ENCODE results near the gene SRD5A1.

SRD5A1 gene

GRCh38 chr5:6631441-6631840 lies 1.8 kb upstream of the SRD5A1 start:
- Histone ChIP-seq H2BK120ac (ENCODE audit: low read depth, low read length) (no peak overlapping the region), H4K91ac (ENCODE audit: low read length) (no peak overlapping the region), H3K36me3 (ENCODE audit: control insufficient read depth in 1 of 2, insufficient read depth in 2 of 2, low read depth in 1 of 2, low read length in 2 of 2) (peaks cover 20 to 52% of the 10 kb centered on the region in 2 experiments), H2BK5ac (ENCODE audit: low read depth, low read length, poor library complexity, severe bottlenecking) (no peak overlapping the region), H2AFZ (ENCODE audit: low read depth, low read length) (no peak overlapping the region), H3K4me1 (ENCODE audit: control insufficient read depth, insufficient read depth, low read depth, low read length) (peaks cover 5% of the 10 kb centered on the region), H3K9ac (ENCODE audit: low read length) (peak overlapping the region; percentile 100), H3K79me1 (replicated peaks; ENCODE audit: low read length, poor library complexity, severe bottlenecking) (peaks cover 14% of the 10 kb centered on the region), H3K4me2 (ENCODE audit: low read length, poor library complexity, severe bottlenecking) (no peak overlapping the region), H3K18ac (ENCODE audit: low read depth in 1 of 2, low read length in 2 of 2) (no peak overlapping the region), H3K14ac (ENCODE audit: low read length in 2 of 2) (no peak overlapping the region), H3K27me3 (ENCODE audit: control insufficient read depth in 1 of 2, insufficient read depth in 1 of 2, low read length in 2 of 2) (no peaks in the 10 kb centered on the region), H3K27ac (ENCODE audit: low read length, poor library complexity, severe bottlenecking) (no peak overlapping the region), H4K8ac (ENCODE audit: low read length) (no peak overlapping the region), H3K4me3 (ENCODE audit: insufficient read depth in 1 of 2, low read depth in 1 of 2, low read length in 2 of 2) (peak overlapping the region in 1 of 2 experiments; percentile 93), H3K9me3 (ENCODE audit: control insufficient read depth, low read length) (no peaks in the 10 kb centered on the region), H2BK15ac (ENCODE audit: low read depth, poor library complexity, severe bottlenecking) (no peak overlapping the region), H3K4ac (ENCODE audit: low read depth in 1 of 2, low read length in 2 of 2) (no peak overlapping the region), H2BK12ac (ENCODE audit: low read length in 2 of 2) (no peak overlapping the region), H3K23ac (ENCODE audit: low read length in 2 of 2) (peak overlapping the region in 1 of 2 experiments; percentile 24), H2AK5ac (ENCODE audit: low read length, severe bottlenecking) (no peak overlapping the region)
- DNase-seq = peak; percentile 12
- WGBS = 87% methylated on average over 3 of the region's 4 CpGs

GRCh38 chr5:6632324-6632887 lies 834 bp upstream of the SRD5A1 start:
- H3K9me3 ChIP-seq (ENCODE audit: control insufficient read depth, low read length) = no peaks in the 10 kb centered on the region
- peak overlapping the region; percentile 58 to 89 for H3K18ac ChIP-seq (ENCODE audit: low read depth in 1 of 2, low read length in 2 of 2)
- H2BK120ac ChIP-seq (ENCODE audit: low read depth, low read length) = peak overlapping the region; percentile 58
- H3K27me3 ChIP-seq (ENCODE audit: control insufficient read depth in 1 of 2, insufficient read depth in 1 of 2, low read length in 2 of 2) = no peaks in the 10 kb centered on the region
- 2% methylated on average over 28 of the region's 33 CpGs for WGBS
- no peak overlapping the region for H2BK12ac ChIP-seq (ENCODE audit: low read length in 2 of 2)
- no peak overlapping the region for H2AK5ac ChIP-seq (ENCODE audit: low read length, severe bottlenecking)
- H2BK15ac ChIP-seq (ENCODE audit: low read depth, poor library complexity, severe bottlenecking) = peak overlapping the region; percentile 97
- H3K36me3 ChIP-seq (ENCODE audit: control insufficient read depth in 1 of 2, insufficient read depth in 2 of 2, low read depth in 1 of 2, low read length in 2 of 2) = peaks cover 22 to 42% of the 10 kb centered on the region in 2 experiments
- H3K4ac ChIP-seq (ENCODE audit: low read depth in 1 of 2, low read length in 2 of 2) = peak overlapping the region in 1 of 2 experiments; percentile 91
- DNase-seq = peak; percentile 54
- H4K91ac ChIP-seq (ENCODE audit: low read length) = no peak overlapping the region
- peak overlapping the region; percentile 82 for H4K8ac ChIP-seq (ENCODE audit: low read length)
- peaks cover 5% of the 10 kb centered on the region for H3K4me1 ChIP-seq (ENCODE audit: control insufficient read depth, insufficient read depth, low read depth, low read length)
- H2BK5ac ChIP-seq (ENCODE audit: low read depth, low read length, poor library complexity, severe bottlenecking) = peak overlapping the region; percentile 99
- peak overlapping the region; percentile 93 to 96 for H3K4me3 ChIP-seq (ENCODE audit: insufficient read depth in 1 of 2, low read depth in 1 of 2, low read length in 2 of 2)
- H3K23ac ChIP-seq (ENCODE audit: low read length in 2 of 2) = peak overlapping the region; percentile 20 to 31
- H2AFZ ChIP-seq (ENCODE audit: low read depth, low read length) = peak overlapping the region; percentile 18
- H3K4me2 ChIP-seq (ENCODE audit: low read length, poor library complexity, severe bottlenecking) = peak overlapping the region; percentile 81
- H3K27ac ChIP-seq (ENCODE audit: low read length, poor library complexity, severe bottlenecking) = peak overlapping the region; percentile 59
- H3K14ac ChIP-seq (ENCODE audit: low read length in 2 of 2) = no peak overlapping the region
- peak overlapping the region; percentile 100 for H3K9ac ChIP-seq (ENCODE audit: low read length)
- peaks cover 21% of the 10 kb centered on the region for H3K79me1 ChIP-seq (replicated peaks; ENCODE audit: low read length, poor library complexity, severe bottlenecking)

- no peaks in the 10 kb centered on the region for H3K9me3 ChIP-seq (ENCODE audit: control insufficient read depth, low read length)
- H4K8ac ChIP-seq (ENCODE audit: low read length) = peak overlapping the region; percentile 73
- peak overlapping the region; percentile 91 to 93 for H3K4me3 ChIP-seq (ENCODE audit: insufficient read depth in 1 of 2, low read depth in 1 of 2, low read length in 2 of 2)
- peak overlapping the region; percentile 36 for H2BK15ac ChIP-seq (ENCODE audit: low read depth, poor library complexity, severe bottlenecking)
- no peak overlapping the region for H3K27ac ChIP-seq (ENCODE audit: low read length, poor library complexity, severe bottlenecking)
- no peak overlapping the region for H2BK12ac ChIP-seq (ENCODE audit: low read length in 2 of 2)
- WGBS = under 1% methylated on average over 60 of the region's 75 CpGs
- H3K9ac ChIP-seq (ENCODE audit: low read length) = peak overlapping the region; percentile 100
- no peaks in the 10 kb centered on the region for H3K27me3 ChIP-seq (ENCODE audit: control insufficient read depth in 1 of 2, insufficient read depth in 1 of 2, low read length in 2 of 2)
- peak overlapping the region; percentile 46 for H3K23ac ChIP-seq (ENCODE audit: low read length in 2 of 2)
- peak overlapping the region in 1 of 2 experiments; percentile 93 for H3K14ac ChIP-seq (ENCODE audit: low read length in 2 of 2)
- peaks cover 5% of the 10 kb centered on the region for H3K4me1 ChIP-seq (ENCODE audit: control insufficient read depth, insufficient read depth, low read depth, low read length)
- H2BK120ac ChIP-seq (ENCODE audit: low read depth, low read length) = no peak overlapping the region
- H2AFZ ChIP-seq (ENCODE audit: low read depth, low read length) = peak overlapping the region; percentile 83
- peak overlapping the region; percentile 24 to 35 for H3K4ac ChIP-seq (ENCODE audit: low read depth in 1 of 2, low read length in 2 of 2)
- no peak overlapping the region for H4K91ac ChIP-seq (ENCODE audit: low read length)
- peak overlapping the region in 1 of 2 experiments; percentile 85 for H3K18ac ChIP-seq (ENCODE audit: low read depth in 1 of 2, low read length in 2 of 2)
- no peak overlapping the region for H2AK5ac ChIP-seq (ENCODE audit: low read length, severe bottlenecking)
- peak; percentile 56 for DNase-seq
- H3K79me1 ChIP-seq (replicated peaks; ENCODE audit: low read length, poor library complexity, severe bottlenecking) = peaks cover 29% of the 10 kb centered on the region
- H3K36me3 ChIP-seq (ENCODE audit: control insufficient read depth in 1 of 2, insufficient read depth in 2 of 2, low read depth in 1 of 2, low read length in 2 of 2) = peaks cover 20 to 30% of the 10 kb centered on the region in 2 experiments
- H3K4me2 ChIP-seq (ENCODE audit: low read length, poor library complexity, severe bottlenecking) = peak overlapping the region; percentile 90
- no peak overlapping the region for H2BK5ac ChIP-seq (ENCODE audit: low read depth, low read length, poor library complexity, severe bottlenecking)
These were observed 417 bp downstream of the SRD5A1 start for GRCh38 chr5:6633469-6634245.

- 0% methylated on average over 4 of the region's 6 CpGs for WGBS
- Histone ChIP-seq H3K79me1 (replicated peaks; ENCODE audit: low read length, poor library complexity, severe bottlenecking) (peaks cover 31% of the 10 kb centered on the region), H3K4me1 (ENCODE audit: control insufficient read depth, insufficient read depth, low read depth, low read length) (peaks cover 5% of the 10 kb centered on the region), H2AK5ac (ENCODE audit: low read length, severe bottlenecking) (no peak overlapping the region), H2AFZ (ENCODE audit: low read depth, low read length) (no peak overlapping the region), H2BK5ac (ENCODE audit: low read depth, low read length, poor library complexity, severe bottlenecking) (no peak overlapping the region), H2BK12ac (ENCODE audit: low read length in 2 of 2) (no peak overlapping the region), H3K4me3 (ENCODE audit: insufficient read depth in 1 of 2, low read depth in 1 of 2, low read length in 2 of 2) (peak overlapping the region; percentile 91 to 93), H3K4ac (ENCODE audit: low read depth in 1 of 2, low read length in 2 of 2) (no peak overlapping the region), H3K9me3 (ENCODE audit: control insufficient read depth, low read length) (no peaks in the 10 kb centered on the region), H2BK15ac (ENCODE audit: low read depth, poor library complexity, severe bottlenecking) (no peak overlapping the region), H4K91ac (ENCODE audit: low read length) (no peak overlapping the region), H3K9ac (ENCODE audit: low read length) (peak overlapping the region; percentile 100), H3K36me3 (ENCODE audit: control insufficient read depth in 1 of 2, insufficient read depth in 2 of 2, low read depth in 1 of 2, low read length in 2 of 2) (peaks cover 18 to 23% of the 10 kb centered on the region in 2 experiments), H3K27me3 (ENCODE audit: control insufficient read depth in 1 of 2, insufficient read depth in 1 of 2, low read length in 2 of 2) (no peaks in the 10 kb centered on the region), H3K14ac (ENCODE audit: low read length in 2 of 2) (no peak overlapping the region), H3K27ac (ENCODE audit: low read length, poor library complexity, severe bottlenecking) (no peak overlapping the region), H2BK120ac (ENCODE audit: low read depth, low read length) (no peak overlapping the region), H3K4me2 (ENCODE audit: low read length, poor library complexity, severe bottlenecking) (peak overlapping the region; percentile 90), H3K23ac (ENCODE audit: low read length in 2 of 2) (no peak overlapping the region), H3K18ac (ENCODE audit: low read depth in 1 of 2, low read length in 2 of 2) (no peak overlapping the region), H4K8ac (ENCODE audit: low read length) (no peak overlapping the region)
- DNase-seq = peak; percentile 21
These were observed 1.1 kb downstream of the SRD5A1 start for GRCh38 chr5:6634306-6634705.
